C4-2B (cell line): ENCODE data around the gene FKBP10.
A peak's percentile ranks its signal among the peaks of the same experiment; 100 is the strongest.

ENCODE experiments used
- H3K27ac ChIP-seq: fragments of 450-650 bp; 2 replicates; pipeline ENCODE4 v1.5.1; 2017
- ZFX ChIP-seq: fragments of 450-650 bp; IDR thresholded peaks from 2 replicates; pipeline ENCODE4 v1.6.1; 2017
- TF ChIP-seq, protein P1 (sequence below): fragments of 450-650 bp; conservative IDR thresholded peaks from 2 replicates; pipeline ENCODE4 v1.5.1; 2017; ENCODE audit warnings: mild to moderate bottlenecking

FKBP10 gene

DNA sequence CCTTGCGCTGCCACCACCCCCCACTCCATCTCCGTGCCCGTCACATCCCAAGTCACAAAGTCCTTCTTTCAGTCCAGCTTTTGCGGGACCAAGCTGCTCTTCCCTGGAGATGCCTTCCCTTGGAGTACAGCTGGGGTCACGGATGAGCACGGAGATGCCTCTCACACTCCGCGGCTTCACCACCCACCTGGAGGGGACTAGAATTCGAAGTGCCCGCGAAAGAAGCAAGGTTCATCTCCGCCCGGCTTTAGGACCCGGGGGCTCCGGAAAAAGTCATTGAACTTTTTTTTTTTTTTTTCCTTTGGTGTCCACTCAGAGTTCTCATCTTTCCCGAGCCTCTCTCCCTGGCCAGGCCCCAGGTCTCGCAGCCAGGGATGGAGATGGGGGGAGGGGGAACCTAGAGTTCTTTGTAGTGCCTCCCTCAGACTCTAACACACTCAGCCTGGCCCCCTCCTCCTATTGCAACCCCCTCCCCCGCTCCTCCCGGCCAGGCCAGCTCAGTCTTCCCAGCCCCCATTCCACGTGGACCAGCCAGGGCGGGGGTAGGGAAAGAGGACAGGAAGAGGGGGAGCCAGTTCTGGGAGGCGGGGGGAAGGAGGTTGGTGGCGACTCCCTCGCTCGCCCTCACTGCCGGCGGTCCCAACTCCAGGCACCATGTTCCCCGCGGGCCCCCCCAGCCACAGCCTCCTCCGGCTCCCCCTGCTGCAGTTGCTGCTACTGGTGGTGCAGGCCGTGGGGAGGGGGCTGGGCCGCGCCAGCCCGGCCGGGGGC lies at the start of gene FKBP10:
FKBP10 (plus strand) TSS at position 624 of the 771 bp plus-strand sequence; CDS start at position 655, 31 bp downstream.
- peak; percentile 42; the same call in 1 of the 2 replicates for TF ChIP-seq ZFX
- TF ChIP-seq, protein P1, sequence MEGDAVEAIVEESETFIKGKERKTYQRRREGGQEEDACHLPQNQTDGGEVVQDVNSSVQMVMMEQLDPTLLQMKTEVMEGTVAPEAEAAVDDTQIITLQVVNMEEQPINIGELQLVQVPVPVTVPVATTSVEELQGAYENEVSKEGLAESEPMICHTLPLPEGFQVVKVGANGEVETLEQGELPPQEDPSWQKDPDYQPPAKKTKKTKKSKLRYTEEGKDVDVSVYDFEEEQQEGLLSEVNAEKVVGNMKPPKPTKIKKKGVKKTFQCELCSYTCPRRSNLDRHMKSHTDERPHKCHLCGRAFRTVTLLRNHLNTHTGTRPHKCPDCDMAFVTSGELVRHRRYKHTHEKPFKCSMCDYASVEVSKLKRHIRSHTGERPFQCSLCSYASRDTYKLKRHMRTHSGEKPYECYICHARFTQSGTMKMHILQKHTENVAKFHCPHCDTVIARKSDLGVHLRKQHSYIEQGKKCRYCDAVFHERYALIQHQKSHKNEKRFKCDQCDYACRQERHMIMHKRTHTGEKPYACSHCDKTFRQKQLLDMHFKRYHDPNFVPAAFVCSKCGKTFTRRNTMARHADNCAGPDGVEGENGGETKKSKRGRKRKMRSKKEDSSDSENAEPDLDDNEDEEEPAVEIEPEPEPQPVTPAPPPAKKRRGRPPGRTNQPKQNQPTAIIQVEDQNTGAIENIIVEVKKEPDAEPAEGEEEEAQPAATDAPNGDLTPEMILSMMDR = no peak
- peak within 1 kb of the TSS; percentile 93 for H3K27ac ChIP-seq

GRCh38 chr17:41763327-41763726 lies 49.5 kb upstream of the FKBP10 start:
- H3K27ac ChIP-seq = no peak overlapping the region
- TF ChIP-seq, protein P1 = no peak
- TF ChIP-seq ZFX = no peak

- no peak overlapping the region for H3K27ac ChIP-seq
- TF ChIP-seq, protein P1 = no peak
- TF ChIP-seq ZFX = no peak
Measured at GRCh38 chr17:41766135-41766534, 46.7 kb upstream of the FKBP10 start.

DNA sequence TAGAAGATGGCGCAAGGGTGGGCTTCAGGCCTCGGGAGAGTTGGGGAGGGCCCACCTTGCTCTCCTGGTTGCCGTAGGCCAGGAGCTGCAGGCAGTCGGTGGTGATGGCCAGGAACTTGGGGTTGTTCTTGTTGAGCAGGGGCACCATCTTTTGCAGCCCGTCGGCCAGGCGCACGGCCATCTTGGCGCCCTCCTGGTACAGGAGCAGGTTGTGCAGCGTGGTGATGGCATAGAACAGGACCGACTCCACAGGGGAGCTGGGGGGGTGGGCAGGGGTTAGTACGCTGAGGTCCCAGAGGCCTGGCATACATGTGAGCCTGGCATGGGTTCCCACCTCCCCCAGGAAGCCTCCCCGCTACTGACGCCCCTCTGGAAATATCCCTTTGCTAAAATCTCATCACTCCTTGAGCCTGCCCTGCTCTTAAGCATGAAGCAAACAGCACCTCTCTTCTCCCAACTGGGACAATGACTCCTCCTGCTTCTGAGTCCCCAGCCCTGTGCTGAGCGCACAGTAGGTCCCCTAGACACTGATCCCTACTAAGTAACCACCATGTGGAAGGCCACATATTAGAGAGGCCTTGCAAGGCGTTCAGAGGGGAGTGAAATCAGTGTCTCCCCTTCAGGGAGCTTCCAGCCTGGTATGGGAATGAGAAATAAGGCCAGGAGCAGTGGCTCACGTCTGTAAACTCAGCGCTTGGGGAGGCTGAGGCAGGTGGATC lies 45.3 kb upstream of the FKBP10 start:
- no peak for TF ChIP-seq ZFX
- TF ChIP-seq, protein P1 = no peak
- H3K27ac ChIP-seq = no peak overlapping the region

DNA sequence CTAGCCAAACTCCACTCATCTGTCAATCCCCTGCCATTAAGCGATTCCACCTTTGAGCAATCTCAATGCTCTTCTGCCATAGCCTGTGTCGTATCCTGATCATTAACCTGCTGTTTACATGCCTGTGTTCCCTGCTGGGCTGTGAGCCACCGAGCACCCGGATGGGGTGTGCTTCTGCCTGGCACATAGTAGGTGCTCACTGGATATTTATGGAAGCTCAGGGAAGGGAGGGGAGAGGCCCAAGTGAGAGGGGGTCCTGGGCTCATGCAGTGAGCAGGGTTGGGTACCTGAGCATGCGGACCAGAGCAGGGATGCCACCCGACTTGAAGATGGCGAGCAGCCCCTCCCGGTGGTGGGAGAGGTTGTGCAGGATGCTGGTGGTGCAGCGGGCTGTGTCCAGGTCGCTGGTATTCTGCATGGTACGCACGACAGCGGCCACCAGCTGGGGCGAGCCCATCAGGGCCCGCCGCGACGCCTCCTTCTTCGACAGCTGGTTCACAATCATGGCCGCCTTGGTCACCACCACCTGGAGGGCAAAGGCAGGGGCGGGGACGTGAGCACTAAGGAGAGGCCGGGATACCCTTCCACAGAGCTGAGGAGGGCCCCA lies 44.0 kb upstream of the FKBP10 start:
- no peak overlapping the region for H3K27ac ChIP-seq
- TF ChIP-seq, protein P1 = no peak
- no peak for TF ChIP-seq ZFX

DNA sequence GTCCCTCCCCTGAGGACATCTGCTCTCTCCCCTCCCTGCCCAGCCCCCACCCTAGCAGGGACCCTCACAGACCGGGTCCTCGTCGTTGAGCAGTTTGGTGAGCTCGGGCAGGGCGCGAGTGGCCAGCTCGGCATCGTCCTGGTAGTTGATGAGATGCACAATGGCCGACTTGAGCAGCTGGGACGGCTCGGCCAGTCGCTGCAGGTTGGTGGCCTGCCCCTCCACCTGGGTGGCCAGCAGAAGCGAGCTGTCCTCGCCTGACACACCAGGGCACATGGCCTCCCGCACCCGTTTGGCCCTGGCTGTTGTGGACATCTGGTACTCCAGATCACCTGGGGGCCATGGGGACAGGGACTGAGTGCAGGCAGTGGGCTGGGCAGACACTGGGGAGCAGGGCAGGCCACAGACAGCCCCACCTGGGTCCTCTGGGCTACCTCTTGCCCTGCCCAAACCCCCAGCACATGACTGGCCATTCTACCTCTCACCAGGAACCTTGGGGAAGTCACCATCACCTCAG lies 43.4 kb upstream of the FKBP10 start:
- TF ChIP-seq, protein P1 = no peak
- no peak for TF ChIP-seq ZFX
- no peak overlapping the region for H3K27ac ChIP-seq
